ENCODE data around the gene LILRB3.
"Not testable (repeated sequence)": the region's sequence is repeated elsewhere in the genome, so short reads cannot be mapped to it uniquely, and the experiment has no call there.

Gene LILRB3

GRCh38 chr19:54242234-54242633 lies 19.4 kb upstream of the LILRB3 start:
- not testable (repeated sequence) for DNase-seq

- not testable (repeated sequence) for DNase-seq
Observed at GRCh38 chr19:54240372-54241336, 17.8 kb upstream of the LILRB3 start.

GRCh38 chr19:54239491-54240371 lies 16.9 kb upstream of the LILRB3 start:
- DNase-seq = not testable (repeated sequence)

GRCh38 chr19:54233941-54234340 lies 11.1 kb upstream of the LILRB3 start:
- DNase-seq = no peak

- DNase-seq = peak; percentile 77
Observed at GRCh38 chr19:54231077-54231931, 8.5 kb upstream of the LILRB3 start.

GRCh38 chr19:54230031-54230430 lies 7.2 kb upstream of the LILRB3 start:
- DNase-seq = no peak

GRCh38 chr19:54229146-54229545 lies 6.3 kb upstream of the LILRB3 start:
- no peak for DNase-seq

GRCh38 chr19:54224619-54225018 lies 1.8 kb upstream of the LILRB3 start:
- DNase-seq = not testable (repeated sequence)

GRCh38 chr19:54223937-54224281 lies 1.1 kb upstream of the LILRB3 start:
- DNase-seq = not testable (repeated sequence)

GRCh38 chr19:54223277-54223936 lies 600 bp upstream of the LILRB3 start:
- not testable (repeated sequence) for DNase-seq

GRCh38 chr19:54221947-54222346 lies 860 bp downstream of the LILRB3 start:
- DNase-seq = not testable (repeated sequence)

GRCh38 chr19:54219702-54220101 lies 3.1 kb downstream of the LILRB3 start:
- not testable (repeated sequence) for DNase-seq

GRCh38 chr19:54218960-54219661 lies 3.7 kb downstream of the LILRB3 start:
- no peak for DNase-seq

- DNase-seq = no peak
Observed at GRCh38 chr19:54218259-54218658, 4.5 kb downstream of the LILRB3 start.

GRCh38 chr19:54217517-54218247 lies 5.1 kb downstream of the LILRB3 start:
- DNase-seq = not testable (repeated sequence)

- DNase-seq = no peak
Observed at GRCh38 chr19:54216869-54217268, 5.9 kb downstream of the LILRB3 start.

GRCh38 chr19:54214734-54215133 lies 8.1 kb downstream of the LILRB3 start:
- not testable (repeated sequence) for DNase-seq

- not testable (repeated sequence) for DNase-seq
Observed at GRCh38 chr19:54214217-54214616, 8.6 kb downstream of the LILRB3 start.

GRCh38 chr19:54211235-54211634 lies 11.6 kb downstream of the LILRB3 start:
- DNase-seq = no peak

GRCh38 chr19:54209811-54210494 lies 12.9 kb downstream of the LILRB3 start:
- DNase-seq = no peak

All from activated CD4-positive, alpha-beta T cell treated with anti-CD3 and anti-CD28 coated beads, Interleukin-10, Interleukin-2, amounts not matched to agents 100 ng/mL and 50 ng/mL, durations not matched to agents 16 hours and 8 hours (primary cell).